ENCODE data around the gene GBA2.

The GBA2 gene

DNA sequence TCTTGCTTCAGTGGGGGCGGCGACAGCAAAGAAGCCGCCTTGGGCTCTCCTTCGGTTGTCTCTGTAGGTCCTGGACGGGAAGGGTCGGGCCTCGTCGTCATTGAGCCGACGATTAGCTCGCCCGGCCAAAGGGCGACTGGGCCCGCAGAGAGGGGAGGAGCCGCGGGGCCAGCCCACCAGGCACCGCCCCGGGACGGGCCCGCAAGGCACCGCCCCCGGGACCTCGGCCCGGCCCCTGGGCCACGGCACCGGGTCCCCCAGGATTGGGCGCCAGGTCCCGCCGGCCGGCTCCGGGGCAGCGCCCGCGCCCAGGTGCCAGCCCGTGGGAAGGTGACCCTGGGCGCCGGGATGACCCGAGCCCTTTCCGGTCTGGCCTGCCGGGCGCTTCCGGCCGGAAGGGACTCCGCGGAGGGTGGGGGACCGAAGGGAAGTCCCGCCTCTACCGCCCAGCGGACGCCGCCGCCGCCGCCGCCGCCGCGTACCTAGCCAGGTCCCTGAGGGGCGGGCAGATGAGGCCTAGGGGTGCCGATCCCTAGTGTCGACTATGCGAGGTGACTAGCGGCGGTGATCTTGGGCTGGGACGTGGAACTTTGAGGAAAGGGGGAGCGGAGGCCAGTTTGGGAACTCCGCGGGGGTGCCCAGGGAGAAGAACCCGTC lies at the start of gene GBA2, which contains the start of gene RGP1:
Gene GBA2, minus strand, starts transcription at position 371 of the 657 bp plus-strand sequence. CDS start 524 bp downstream, outside the sequence.
Gene RGP1, plus strand, starts transcription at position 430 of the 657 bp plus-strand sequence. CDS start 469 bp downstream, outside the sequence.
- DNase-seq, result peak; percentile 69

DNA sequence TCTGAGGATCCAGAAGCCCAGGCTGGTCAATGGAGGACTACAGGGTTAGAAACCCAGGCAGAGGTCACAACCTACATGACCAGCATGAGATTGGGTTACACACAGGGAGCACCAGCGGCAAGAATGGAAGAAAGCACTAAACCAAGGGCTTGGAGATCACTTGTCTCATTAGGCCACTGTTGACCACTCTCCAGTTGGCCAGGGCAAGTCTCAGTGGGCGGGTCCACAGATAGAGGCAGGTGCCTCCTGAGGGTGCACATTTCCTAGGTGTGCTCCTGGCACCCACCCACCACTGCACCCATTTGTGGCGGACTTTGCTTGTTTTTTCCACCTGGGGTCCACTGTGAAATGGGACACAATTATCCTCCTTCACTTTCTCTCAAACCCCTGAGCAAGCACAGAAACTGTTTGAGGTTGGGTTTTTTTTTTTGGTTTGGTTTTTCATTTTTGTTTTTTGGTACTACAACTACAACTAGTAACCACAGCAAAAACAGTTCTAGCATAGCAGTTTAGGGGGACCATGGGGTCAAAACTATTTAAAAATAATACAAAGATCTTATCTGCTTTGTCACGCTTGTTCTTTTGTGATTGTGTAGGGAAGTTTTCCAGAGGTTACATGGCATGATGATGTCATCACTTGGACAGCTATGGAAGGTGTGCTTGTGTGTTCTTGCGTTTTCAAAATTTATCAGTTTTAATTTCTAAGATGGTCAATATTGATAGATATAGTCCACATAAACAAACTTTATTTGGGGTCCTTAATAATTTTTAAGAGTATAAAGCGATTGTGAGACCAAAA lies 48.5 kb upstream of the GBA2 start:
- no peak for DNase-seq

- no peak for DNase-seq
These were observed 46.7 kb upstream of the GBA2 start for GRCh38 chr9:35795695-35796094.

DNA sequence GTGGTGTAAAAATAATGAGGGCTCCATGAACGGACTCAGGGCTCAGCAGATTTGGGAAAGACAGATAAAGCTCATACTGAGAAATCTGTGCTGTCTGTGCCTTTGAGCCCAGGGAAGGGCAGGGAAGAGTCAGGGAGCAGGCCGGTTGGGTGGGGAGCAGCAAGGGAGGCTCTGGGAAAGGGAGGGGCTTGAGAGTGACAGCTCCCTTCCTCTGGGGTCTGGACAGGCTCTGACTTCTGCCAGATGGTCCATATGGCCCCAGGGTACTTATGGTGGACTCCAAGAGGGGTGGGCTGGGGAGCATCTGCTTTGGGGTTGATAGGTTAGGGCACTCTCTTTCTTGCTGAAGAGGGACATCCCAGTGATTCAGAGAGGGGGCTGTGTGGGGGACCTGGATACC lies 44.4 kb upstream of the GBA2 start:
- DNase-seq, result no peak

DNA sequence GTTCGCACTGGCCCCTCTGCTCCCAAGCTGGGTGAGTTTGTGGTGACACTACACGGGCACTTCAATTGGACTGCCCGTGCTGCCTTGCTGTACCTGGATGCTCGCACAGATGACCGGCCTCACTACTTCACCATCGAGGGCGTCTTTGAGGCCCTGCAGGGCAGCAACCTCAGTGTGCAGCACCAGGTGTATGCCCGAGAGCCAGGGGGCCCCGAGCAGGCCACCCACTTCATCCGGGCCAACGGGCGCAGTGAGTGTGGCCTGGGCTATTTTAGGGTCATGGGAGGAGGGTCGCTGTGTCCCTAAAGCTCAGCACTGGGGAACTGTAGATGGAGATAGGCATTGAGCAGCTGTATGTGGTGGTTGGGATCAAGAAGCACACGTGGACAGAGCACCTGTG lies 43.8 kb upstream of the GBA2 start:
- DNase-seq, result no peak

DNA sequence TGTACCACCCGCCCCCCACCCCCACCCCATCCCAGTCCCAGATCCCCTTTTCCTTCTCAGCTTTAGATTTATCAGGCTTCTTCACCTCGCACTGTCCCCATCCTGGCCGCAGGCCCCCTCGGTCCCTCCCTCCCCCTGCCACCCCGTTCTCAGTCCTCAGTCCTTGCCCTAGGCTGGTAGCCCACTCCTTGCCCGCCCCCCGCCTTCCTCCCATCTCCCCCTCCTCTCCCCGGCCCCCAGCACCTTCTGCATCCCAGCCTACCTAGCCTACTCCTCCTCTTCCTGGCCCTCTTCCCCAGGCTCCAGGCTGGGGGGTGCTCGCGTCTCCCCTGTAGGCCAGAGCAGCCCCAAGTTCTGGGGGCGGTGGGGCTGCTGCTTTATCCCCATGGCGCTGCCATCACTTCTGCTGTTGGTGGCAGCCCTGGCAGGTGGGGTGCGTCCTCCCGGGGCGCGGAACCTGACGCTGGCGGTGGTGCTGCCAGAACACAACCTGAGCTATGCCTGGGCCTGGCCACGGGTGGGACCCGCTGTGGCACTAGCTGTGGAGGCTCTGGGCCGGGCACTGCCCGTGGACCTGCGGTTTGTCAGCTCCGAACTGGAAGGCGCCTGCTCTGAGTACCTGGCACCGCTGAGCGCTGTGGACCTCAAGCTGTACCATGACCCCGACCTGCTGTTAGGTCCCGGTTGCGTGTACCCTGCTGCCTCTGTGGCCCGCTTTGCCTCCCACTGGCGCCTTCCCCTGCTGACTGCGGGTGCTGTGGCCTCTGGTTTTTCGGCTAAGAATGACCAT lies 43.2 kb upstream of the GBA2 start:
- no peak for DNase-seq

DNA sequence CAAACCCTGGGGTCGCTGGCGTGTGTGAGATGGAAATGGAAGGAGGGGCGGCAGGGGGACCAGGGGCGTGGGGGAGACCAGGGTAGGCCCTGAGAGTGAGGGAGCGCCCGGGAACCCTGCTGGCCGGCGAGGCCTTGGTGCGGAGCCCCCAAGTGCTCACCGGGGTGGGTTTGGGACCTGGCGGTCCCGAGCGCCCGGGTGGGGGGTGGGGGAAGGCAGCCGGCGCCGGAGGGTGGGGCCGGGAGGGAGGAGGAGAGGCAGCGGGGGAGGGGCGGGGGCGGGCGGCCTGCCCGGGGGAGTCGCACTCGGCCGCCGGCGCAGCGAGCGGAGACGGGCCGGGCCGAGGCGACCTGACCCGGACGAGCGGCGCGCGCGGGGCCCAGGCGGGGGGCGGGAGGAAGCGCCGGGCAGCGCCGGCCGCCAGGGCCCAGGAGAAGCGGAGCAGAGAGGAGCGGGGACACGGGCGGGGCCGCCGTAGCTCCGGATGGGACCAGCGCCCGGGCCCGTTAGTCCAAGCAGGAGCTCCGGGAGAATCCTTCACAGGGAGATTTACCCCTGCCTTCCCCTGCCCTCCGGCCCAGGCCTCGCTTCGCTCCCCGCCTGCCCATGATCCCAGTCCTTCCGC lies 42.4 kb upstream of the GBA2 start, which contains the start of gene NPR2:
Gene NPR2, plus strand, starts transcription at position 295 of the 625 bp plus-strand sequence. CDS start 818 bp downstream, outside the sequence.
- no peak for DNase-seq

DNA sequence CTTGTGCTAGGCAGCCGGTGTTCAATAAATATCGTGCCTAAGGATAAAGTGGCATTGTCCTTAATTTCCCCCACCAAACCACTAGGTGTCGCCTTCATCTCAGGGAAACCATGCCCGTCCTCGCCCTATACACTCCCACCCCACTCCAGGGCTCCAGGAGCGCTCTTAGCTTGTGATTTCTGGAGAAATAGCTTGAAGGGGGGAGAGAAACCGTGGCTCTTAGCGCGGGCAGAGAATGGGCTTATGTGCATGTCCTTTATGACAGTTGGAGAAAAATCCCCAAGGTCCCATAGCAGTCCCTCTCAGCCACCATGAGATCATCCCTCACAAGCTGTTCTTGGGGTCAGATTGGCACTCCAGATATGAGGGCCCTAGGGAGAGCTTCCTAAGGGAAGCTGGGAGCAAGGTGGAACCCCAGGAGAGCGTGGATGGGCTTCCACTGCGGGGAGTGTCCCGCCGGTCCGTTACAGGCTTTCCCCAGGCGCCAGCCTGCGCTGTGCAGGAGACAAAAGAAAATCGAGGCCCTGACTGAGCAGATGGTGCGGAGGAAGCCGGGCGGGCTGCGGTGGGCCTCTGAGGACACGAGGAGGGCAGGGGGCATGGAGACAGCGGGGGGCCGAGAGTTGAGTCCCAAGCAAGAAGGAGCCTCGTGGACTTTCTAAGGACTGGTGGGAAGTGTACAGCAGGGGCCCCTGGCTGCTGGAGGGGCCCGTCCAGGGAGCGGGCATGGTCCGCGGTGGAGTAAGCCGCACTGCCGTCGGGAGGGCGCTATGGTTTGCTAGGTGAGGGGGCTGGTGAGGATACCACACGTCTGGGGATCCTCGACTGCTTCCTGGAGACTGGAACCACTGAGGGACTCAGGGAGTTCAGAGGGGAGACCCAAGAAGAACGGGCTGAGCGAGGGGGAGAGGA lies 41.6 kb upstream of the GBA2 start:
- peak; percentile 79 for DNase-seq

DNA sequence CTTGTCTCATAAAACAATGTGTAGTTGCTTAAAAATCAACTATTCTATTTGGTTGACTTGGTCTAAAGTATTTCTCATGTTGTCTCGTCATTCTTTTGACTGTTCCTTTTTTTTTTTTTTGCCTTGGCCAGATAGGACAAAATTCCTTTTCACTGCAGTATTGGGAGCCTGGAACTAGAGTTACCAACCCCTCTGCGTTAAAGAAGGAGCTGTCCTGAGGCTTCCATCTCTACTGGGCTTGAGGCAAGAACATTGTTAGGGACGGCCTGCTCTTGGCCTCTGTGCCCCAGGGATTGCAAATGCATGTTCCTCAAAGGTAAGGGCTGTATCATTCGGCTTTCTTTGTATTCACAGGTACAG lies 41.0 kb upstream of the GBA2 start:
- no peak for DNase-seq

GRCh38 chr9:35789541-35789940 lies 40.5 kb upstream of the GBA2 start:
- DNase-seq, result no peak

DNA sequence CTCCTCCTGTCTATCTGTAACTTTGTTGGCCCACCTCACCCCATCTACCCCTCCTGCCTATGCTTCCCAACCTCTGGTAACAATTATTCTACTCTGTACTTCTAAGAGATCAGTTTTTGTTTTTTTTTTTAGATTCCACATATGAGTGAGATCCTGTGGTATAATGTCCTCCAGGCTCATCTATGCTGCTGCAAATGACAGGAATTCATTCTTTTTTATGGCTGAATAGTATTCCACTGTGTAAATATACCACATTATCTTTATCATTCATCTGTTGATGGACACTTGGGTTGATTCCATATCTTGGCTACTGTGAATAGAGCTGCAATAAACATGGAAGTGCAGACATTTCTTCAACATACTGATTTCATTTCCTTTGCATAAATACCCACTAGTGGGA lies 34.4 kb upstream of the GBA2 start:
- no peak for DNase-seq

DNA sequence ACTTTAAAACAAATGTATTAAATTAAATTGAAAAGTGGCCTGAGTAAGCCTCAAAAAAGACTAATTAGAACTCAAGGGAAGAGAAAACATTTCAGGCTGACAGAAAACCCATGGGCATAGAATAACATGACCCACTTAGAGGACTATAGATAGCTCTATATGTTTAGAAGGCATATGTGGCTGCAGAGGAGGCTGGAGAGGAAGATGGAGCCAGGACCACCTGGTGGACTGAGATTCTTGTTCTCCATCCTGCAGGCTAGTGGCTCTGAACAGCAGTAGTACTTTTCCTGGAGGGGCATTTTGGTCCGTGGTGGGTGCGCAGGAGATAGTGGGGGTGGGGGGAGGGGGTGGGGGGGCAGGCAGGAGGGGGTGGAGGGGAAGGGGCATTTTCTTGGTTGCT lies 32.0 kb upstream of the GBA2 start:
- no peak for DNase-seq

GRCh38 chr9:35778496-35778895 lies 29.5 kb upstream of the GBA2 start:
- no peak for DNase-seq

GRCh38 chr9:35776018-35776417 lies 27.0 kb upstream of the GBA2 start:
- DNase-seq, result peak; percentile 74

GRCh38 chr9:35774907-35775635 lies 26.0 kb upstream of the GBA2 start:
- no peak for DNase-seq

GRCh38 chr9:35771943-35772342 lies 22.9 kb upstream of the GBA2 start:
- DNase-seq, result no peak

DNA sequence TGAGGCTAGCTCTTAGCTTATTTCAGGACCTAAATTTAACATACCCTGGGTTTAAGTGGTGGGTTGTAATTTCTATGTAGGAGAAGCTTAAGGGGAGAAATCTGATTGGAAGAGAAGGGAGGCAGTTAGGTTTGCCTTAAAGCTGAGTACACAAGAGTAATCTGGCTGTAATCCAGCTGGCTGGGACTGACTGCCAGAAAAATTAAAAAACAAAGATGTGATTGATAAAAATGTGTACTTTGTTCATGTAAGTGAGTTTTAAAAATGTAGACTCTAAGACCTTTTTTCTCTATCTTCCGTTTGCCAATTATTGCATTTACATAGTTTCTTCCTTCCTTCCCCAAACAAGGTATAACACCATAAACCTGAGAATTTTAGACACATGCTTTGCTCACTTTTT lies 22.5 kb upstream of the GBA2 start:
- peak; percentile 74 for DNase-seq

- DNase-seq, result no peak
These were observed 22.0 kb upstream of the GBA2 start for GRCh38 chr9:35771075-35771433.

DNA sequence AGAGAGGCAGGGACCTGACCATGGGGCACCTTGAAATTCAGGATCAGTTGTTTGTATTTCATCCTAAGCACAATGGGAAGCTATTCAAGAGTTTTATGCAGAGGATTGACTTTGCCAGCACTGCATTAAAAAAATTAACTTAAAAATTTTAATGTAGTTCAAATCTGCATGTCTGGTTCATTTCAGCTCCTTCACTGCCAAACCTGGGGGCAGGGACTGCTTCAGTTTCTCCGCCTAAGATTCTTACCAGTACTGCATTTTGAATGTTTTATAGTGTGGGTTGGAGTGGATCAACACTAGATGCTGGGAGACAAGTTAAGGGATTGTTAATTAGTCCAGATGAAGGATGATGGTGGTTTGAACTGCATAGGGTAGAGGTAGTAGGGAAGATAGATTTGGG lies 20.7 kb upstream of the GBA2 start:
- no peak for DNase-seq

- DNase-seq, result no peak
These were observed 18.4 kb upstream of the GBA2 start for GRCh38 chr9:35767458-35767857.

DNA sequence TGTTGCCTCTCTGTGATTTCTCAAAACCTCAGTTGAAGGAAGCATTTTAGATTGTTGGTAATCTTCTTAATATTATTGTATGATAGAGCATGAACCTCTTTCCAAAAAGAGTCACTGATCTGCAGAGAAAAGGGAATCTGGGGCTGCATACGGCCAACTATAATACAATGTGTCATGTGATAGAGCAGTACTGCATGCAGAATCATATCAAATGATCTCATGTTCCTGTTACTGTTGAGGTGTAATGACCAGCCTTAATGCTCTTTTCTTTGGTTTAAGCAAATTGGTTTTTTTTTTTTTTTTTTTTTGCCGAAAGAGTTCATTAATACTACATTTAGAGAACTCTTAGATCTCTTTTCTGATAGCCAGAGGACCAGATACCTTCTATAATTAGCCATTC lies 18.0 kb upstream of the GBA2 start:
- DNase-seq, result no peak
